Caki2 (cell line): ENCODE data around the gene CCT5. TPM values are rescaled to one million over a fixed set of nuclear protein-coding genes. Genes with fewer than 3 reads are reported as not detected.
A peak's percentile ranks its signal among the peaks of the same experiment; 100 is the strongest.
"Not testable (repeated sequence)": the region's sequence is repeated elsewhere in the genome, so short reads cannot be mapped to it uniquely, and the experiment has no call there.

Experiments
- DNase-seq: peaks from one replicate; pipeline ENCODE4 v3.0.0-alpha.2; 2015; ENCODE audit warnings: low read depth
- in situ Hi-C: cut with HindIII; loops from 2 replicates; pipeline ENCODE4 v1.10.0; 2016; ENCODE audit warnings: low sequenced_read_pairs, low pct_unique_long_range_greater_than_20kb, mixed read lengths
- total RNA-seq: library from RNA; depleted of rRNA; stranded (reverse); fragments of >200 nt; shearing (Covaris generic); gene quantifications from 2 replicates; pipeline ENCODE4 v1.2.3, GENCODE V29; 2014; ENCODE audit warnings: low replicate concordance; rRNA removed

Gene CCT5
- total RNA-seq, 1 experiment from 2014 or later: 700 TPM

DNA sequence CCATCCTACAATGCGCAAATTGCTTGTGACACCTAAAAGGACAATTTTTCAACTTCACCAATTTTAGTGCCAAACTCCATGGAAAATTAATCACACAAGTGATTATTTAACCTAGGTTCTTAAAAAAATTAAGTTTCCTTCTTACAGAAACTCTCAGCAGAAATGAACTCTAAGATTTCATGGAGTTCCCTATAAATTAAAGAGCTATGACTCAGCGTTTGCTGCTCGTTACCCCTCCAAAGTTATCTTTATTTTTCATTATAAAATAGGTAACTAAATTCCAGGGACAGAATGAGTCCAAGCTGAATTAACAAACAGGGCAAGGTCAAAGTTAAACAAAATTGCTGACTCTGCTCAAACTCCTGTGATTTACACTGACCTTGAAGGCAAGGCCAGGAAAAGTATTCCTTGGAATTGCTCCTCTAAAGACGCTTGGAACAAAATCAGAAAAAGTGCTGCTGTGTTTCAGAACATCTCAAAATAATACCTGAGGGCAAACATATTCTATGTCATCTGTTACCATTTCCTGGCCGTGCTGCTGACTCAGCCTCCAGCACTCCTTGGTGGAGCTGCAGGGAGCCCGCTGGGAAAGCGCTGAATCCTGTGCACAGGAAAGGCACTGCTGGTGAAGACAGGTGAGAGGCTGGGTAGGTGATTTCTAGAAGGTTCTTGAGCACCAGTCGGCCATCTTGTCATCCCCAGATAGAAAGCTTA is 60.1 kb downstream of the CCT5 start:
- DNase-seq: peak; percentile 77
- in situ Hi-C loops: no loop called here

GRCh38 chr5:10310835-10311570 is 60.9 kb downstream of the CCT5 start:
- in situ Hi-C loops, DNase-seq: not testable (repeated sequence)

DNA sequence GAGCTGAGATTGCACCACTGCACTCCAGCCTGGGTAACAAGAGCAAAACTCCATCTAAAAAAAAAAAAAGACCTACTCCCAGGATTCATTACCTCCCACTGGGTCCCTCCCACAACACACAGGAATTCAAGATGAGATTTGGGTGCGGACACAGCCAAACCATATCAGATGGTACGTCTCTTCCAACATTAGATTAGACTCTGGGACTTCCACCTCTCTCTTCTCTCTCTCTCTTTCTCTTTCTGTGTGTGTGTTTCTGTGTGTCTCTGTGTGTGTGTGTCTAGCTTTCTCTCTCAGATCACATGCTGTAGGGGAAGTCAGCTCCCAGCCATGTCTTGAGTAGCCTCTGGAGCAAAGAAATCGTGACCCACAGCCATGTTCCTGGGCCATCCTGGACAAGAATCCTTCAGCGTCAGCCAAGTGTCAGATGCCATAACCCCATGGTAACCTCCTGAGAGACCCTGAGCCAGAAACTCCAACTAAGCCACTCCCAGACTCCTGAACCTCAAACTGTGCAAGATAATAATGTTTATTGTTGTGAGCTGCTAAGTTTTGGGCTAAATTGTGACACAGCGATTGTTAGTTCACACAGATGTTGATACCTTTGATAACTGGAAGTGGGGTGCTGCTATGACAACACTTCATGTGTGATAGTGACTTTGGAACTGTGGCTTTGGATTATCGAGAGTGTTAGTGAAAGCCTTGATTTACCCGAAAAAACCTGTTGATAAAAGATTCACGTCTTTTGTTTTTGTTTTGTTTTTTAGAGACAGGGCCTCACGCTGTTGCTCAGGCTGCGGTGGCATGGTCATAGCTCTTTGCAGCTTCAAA is 61.7 kb downstream of the CCT5 start:
- no peak for DNase-seq
- in situ Hi-C loops: no loop called here

DNA sequence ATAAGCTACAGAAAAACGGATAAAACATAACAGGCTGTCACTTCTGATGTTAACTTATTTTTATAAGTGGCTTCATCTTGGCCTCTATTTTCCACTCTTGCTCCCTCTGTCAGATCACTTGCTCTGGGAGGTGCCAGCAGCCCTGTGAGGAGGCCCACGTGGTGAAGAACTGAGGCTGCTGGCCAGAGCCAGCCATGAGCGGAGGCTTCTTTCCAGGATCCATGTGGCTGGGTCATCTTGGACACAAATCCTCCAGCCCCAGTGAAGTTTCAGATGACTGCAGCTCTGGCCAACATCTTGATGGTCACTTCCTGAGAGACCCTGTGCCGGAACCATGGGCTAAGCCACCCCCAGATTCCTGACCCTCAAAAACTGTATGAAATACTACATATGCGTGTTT is 65.1 kb downstream of the CCT5 start:
- in situ Hi-C loops: no loop called here
- DNase-seq: no peak

Other genes starting within 250 kb of the CCT5 start
- 16.4 and 26.8 TPM in 2 replicates for gene ATPSCKMT, start 392 bp upstream of the CCT5 start, total RNA-seq
- 141 and 219 TPM in 2 replicates for gene CMBL, start 57.6 kb downstream of the CCT5 start, total RNA-seq
- gene MARCHF6, start 103.4 kb downstream of the CCT5 start, total RNA-seq: 25.8 and 26.1 TPM in 2 replicates
- gene ROPN1L, start 191.6 kb downstream of the CCT5 start, total RNA-seq: 3.2 and 3.6 TPM in 2 replicates